Mucosa of descending colon (tissue), 3 donors: ENCODE measurements around the gene PRAMEF12. TPM values are rescaled to one million over a fixed set of nuclear protein-coding genes. Genes with fewer than 3 reads are reported as not detected.

Experiments
- ATAC-seq: fragments of 200-7000 bp; cut with Tn5 transposase; one replicate; pipeline ENCODE4 v1.9.1; 2020; ENCODE audit warnings: mild to moderate bottlenecking, moderate library complexity
- DNase-seq, 3 donors: peaks; one replicate each; pipeline ENCODE4 v3.0.0-alpha.2; 2020
- H3K36me3 ChIP-seq: fragments of 200-600 bp; one replicate; pipeline ENCODE4 v1.8.0; 2021; ENCODE audit warnings: low read depth, mild to moderate bottlenecking
- H3K4me1 ChIP-seq: fragments of 200-600 bp; one replicate; pipeline ENCODE4 v1.8.0; 2021; ENCODE audit warnings: low read depth, mild to moderate bottlenecking
- H3K4me3 ChIP-seq: fragments of 200-600 bp; one replicate; pipeline ENCODE4 v1.8.0; 2021; ENCODE audit warnings: mild to moderate bottlenecking
- H3K9me3 ChIP-seq: fragments of 200-600 bp; one replicate; pipeline ENCODE4 v1.8.0; 2021; ENCODE audit warnings: mild to moderate bottlenecking
- CTCF ChIP-seq: fragments of 200-600 bp; IDR thresholded peaks from one replicate; pipeline ENCODE4 v1.8.0; 2022; ENCODE audit warnings: antibody characterized with exemption, mild to moderate bottlenecking
- intact Hi-C, 2 donors: fragments of 100-400 bp; cut with DNase I in 1 of 2; cut with micrococcal nuclease in 1 of 2; formaldehyde crosslinking; loops; one replicate each; pipeline versions ENCODE4 v1.11.0 to v1.11.1; 2022; cut with DNase I, micrococcal nuclease
- total RNA-seq, 3 donors: library from RNA; stranded (reverse); fragmentation: NEBNext Ultra II Directional in 2 of 3; extraction: Animal tissue kit (Norgen Biotek cat#: 25700) in 2 of 3; gene quantifications; one replicate each; pipeline versions ENCODE4 v1.2.1 to v1.2.4, GENCODE V29; 2021 to 2023
- donor health status: DM: no; HTN: no; CAD: no; lungs with moderate emphysema.
- donor health status: DM: no; HTN: no; CAD: no.
- donor health status: DM: no; HTN: yes; CAD: no.

Gene PRAMEF12
- total RNA-seq, 3 donors from 2014 or later: not detected

- ATAC-seq: no peak
- H3K9me3 ChIP-seq: no peaks in the 10 kb centered on the region
- no peaks in the 10 kb centered on the region for H3K36me3 ChIP-seq
- H3K4me1 ChIP-seq: no peaks in the 10 kb centered on the region
- TF ChIP-seq CTCF: no peak
- intact Hi-C loops: no loop called here
- no peak for DNase-seq
- H3K4me3 ChIP-seq: no peak overlapping the region
Measured at GRCh38 chr1:12770620-12771019, 2.9 kb upstream of the PRAMEF12 start.

- intact Hi-C loops: no loop called here
- no peak for ATAC-seq
- Histone ChIP-seq H3K36me3 (no peaks in the 10 kb centered on the region), H3K4me1 (no peaks in the 10 kb centered on the region), H3K9me3 (no peaks in the 10 kb centered on the region), H3K4me3 (no peak overlapping the region)
- TF ChIP-seq CTCF: no peak
- no peak for DNase-seq
Measured at GRCh38 chr1:12771186-12771585, 2.4 kb upstream of the PRAMEF12 start.

GRCh38 chr1:12772520-12772919, 1.0 kb upstream of the PRAMEF12 start:
- DNase-seq (no peak), ATAC-seq (no peak)
- Histone ChIP-seq H3K36me3 (no peaks in the 10 kb centered on the region), H3K4me1 (no peaks in the 10 kb centered on the region), H3K4me3 (no peak overlapping the region), H3K9me3 (no peaks in the 10 kb centered on the region)
- TF ChIP-seq CTCF: no peak
- intact Hi-C loops: no loop called here

GRCh38 chr1:12774801-12775345, 1.3 kb downstream of the PRAMEF12 start:
- Histone ChIP-seq H3K4me3 (no peak overlapping the region), H3K36me3 (no peaks in the 10 kb centered on the region), H3K4me1 (no peaks in the 10 kb centered on the region), H3K9me3 (no peaks in the 10 kb centered on the region)
- ATAC-seq (no peak), DNase-seq (no peak)
- TF ChIP-seq CTCF: no peak
- intact Hi-C loops: no loop called here

GRCh38 chr1:12775443-12775842, 1.9 kb downstream of the PRAMEF12 start:
- Histone ChIP-seq H3K36me3 (no peaks in the 10 kb centered on the region), H3K4me1 (no peaks in the 10 kb centered on the region), H3K4me3 (no peak overlapping the region), H3K9me3 (no peaks in the 10 kb centered on the region)
- intact Hi-C loops: no loop called here
- ATAC-seq (no peak), DNase-seq (no peak)
- no peak for TF ChIP-seq CTCF
